BJ (cell line): Measurements from ENCODE around the gene DSC3. TPM values are rescaled to one million over a fixed set of nuclear protein-coding genes. Genes with fewer than 3 reads are reported as not detected.

Experiments
- CTCF ChIA-PET: fragments of 350-600 bp; formaldehyde crosslinking; extraction: SDS; loops from one replicate; lab custom pipeline; 2021; ENCODE audit warnings: antibody characterized with exemption, inconsistent platforms; lab: Yijun Ruan, JAX
- POLR2A ChIA-PET: fragments of 300-600 bp; sonication (Branson Sonifier 250); formaldehyde crosslinking; extraction: SDS; loops from one replicate; lab custom pipeline; 2021; ENCODE audit warnings: antibody characterized with exemption; lab: Charles Lee
- DNase-seq: peaks from one replicate; pipeline ENCODE4 v3.0.0-alpha.2; 2011; ENCODE audit warnings: low read depth
- H3K27me3 ChIP-seq: 2 replicates; pipeline ENCODE4 v1.6.0; 2011; ENCODE audit warnings: low read length; ENCODE audit not compliant: control insufficient read depth, insufficient read depth
- H3K36me3 ChIP-seq: 2 replicates; pipeline ENCODE4 v1.5.1; 2011; ENCODE audit warnings: low read length; ENCODE audit not compliant: control insufficient read depth, insufficient read depth
- H3K4me3 ChIP-seq: 2 replicates; pipeline ENCODE4 v1.5.1; 2011; ENCODE audit warnings: low read depth, mild to moderate bottlenecking, control low read depth, low read length
- CTCF ChIP-seq: IDR thresholded peaks from 2 replicates; pipeline ENCODE4 v1.5.1; 2011; ENCODE audit warnings: low read depth, mild to moderate bottlenecking, control low read depth, inconsistent platforms, low read length, moderate library complexity; ENCODE audit not compliant: insufficient read depth
- polyA plus RNA-seq: library from polyadenylated mRNA; depleted of rRNA; stranded (reverse); fragments of >200 nt; gene quantifications from 2 replicates; pipeline ENCODE4 v1.2.3, GENCODE V29; 2011

DSC3 gene
- polyA plus RNA-seq, 1 experiment = not detected

GRCh38 chr18:31061945-31062344 lies 19.4 kb upstream of the DSC3 start:
- no peaks in the 10 kb centered on the region for H3K36me3 ChIP-seq
- H3K4me3 ChIP-seq = no peak overlapping the region
- ChIA-PET CTCF (no interaction called here), POLR2A (no interaction called here)
- no peak for TF ChIP-seq CTCF
- DNase-seq = no peak
- H3K27me3 ChIP-seq = no peaks in the 10 kb centered on the region

GRCh38 chr18:31058897-31059296 lies 16.4 kb upstream of the DSC3 start:
- ChIA-PET CTCF (no interaction called here), POLR2A (no interaction called here)
- TF ChIP-seq CTCF = no peak
- no peak for DNase-seq
- H3K27me3 ChIP-seq = no peaks in the 10 kb centered on the region
- H3K4me3 ChIP-seq = no peak overlapping the region
- no peaks in the 10 kb centered on the region for H3K36me3 ChIP-seq

GRCh38 chr18:31057917-31058316 lies 15.4 kb upstream of the DSC3 start:
- no peak overlapping the region for H3K4me3 ChIP-seq
- no peaks in the 10 kb centered on the region for H3K27me3 ChIP-seq
- DNase-seq = no peak
- TF ChIP-seq CTCF = no peak
- POLR2A ChIA-PET = no interaction called here
- H3K36me3 ChIP-seq = no peaks in the 10 kb centered on the region
- CTCF ChIA-PET = interaction anchor here (0.7 kb wide), 1 partner anchor 970 kb away, joined by 3 read pairs; no protein-coding TSS in a partner anchor

GRCh38 chr18:31057051-31057450 lies 14.5 kb upstream of the DSC3 start:
- CTCF ChIA-PET = no interaction called here
- H3K36me3 ChIP-seq = no peaks in the 10 kb centered on the region
- H3K27me3 ChIP-seq = no peaks in the 10 kb centered on the region
- TF ChIP-seq CTCF = no peak
- no peak overlapping the region for H3K4me3 ChIP-seq
- DNase-seq = no peak
- POLR2A ChIA-PET = no interaction called here

GRCh38 chr18:31056296-31056695 lies 13.8 kb upstream of the DSC3 start:
- Histone ChIP-seq H3K36me3 (no peaks in the 10 kb centered on the region), H3K27me3 (no peaks in the 10 kb centered on the region), H3K4me3 (no peak overlapping the region)
- CTCF ChIA-PET = no interaction called here
- no peak for DNase-seq
- POLR2A ChIA-PET = no interaction called here
- no peak for TF ChIP-seq CTCF
